Common myeloid progenitor, CD34-positive (primary cell): ENCODE measurements around the gene GARS1.

Experiments used
- CTCF ChIA-PET: fragments of 350-600 bp; sonication (Branson Sonifier 250); formaldehyde crosslinking; loops from one replicate; lab custom pipeline; 2021; ENCODE audit warnings: antibody characterized with exemption; lab: Charles Lee
- POLR2A ChIA-PET: fragments of 350-600 bp; sonication (Branson Sonifier 250); formaldehyde crosslinking; loops from one replicate; lab custom pipeline; 2021; ENCODE audit warnings: antibody characterized with exemption; lab: Charles Lee
- DNase-seq, 3 donors: peaks; one replicate each; pipeline versions ENCODE4 v3.0.0 to v3.0.0-alpha.2; 2013
- H3K27ac ChIP-seq, 2 experiments: 1 replicate in 1 of 2; 2 replicates in 1 of 2; pipeline ENCODE4 v1.7.0; 2013; ENCODE audit warnings: inconsistent platforms in 2 of 2, low read length in 2 of 2, mild to moderate bottlenecking in 2 of 2, low read depth in 1 of 2, moderate library complexity in 1 of 2; ENCODE audit not compliant: severe bottlenecking in 2 of 2, insufficient read depth in 1 of 2, poor library complexity in 1 of 2
- H3K27me3 ChIP-seq, 5 experiments: replicated peaks in 2 of 5; 1 replicate in 3 of 5; 2 replicates in 2 of 5; pipeline versions ENCODE4 v1.6.1 to v1.7.0; 2013; ENCODE audit warnings: low read length in 4 of 5, mild to moderate bottlenecking in 2 of 5, moderate library complexity in 2 of 5, inconsistent platforms in 1 of 5; ENCODE audit not compliant: insufficient read depth in 5 of 5, control insufficient read depth in 4 of 5
- H3K36me3 ChIP-seq, 4 experiments: 1 replicate in 2 of 4; 2 replicates in 2 of 4; pipeline versions ENCODE4 v1.6.1 to v1.7.0; 2013; ENCODE audit warnings: low read length in 3 of 4, control low read depth in 1 of 4, mild to moderate bottlenecking in 1 of 4; ENCODE audit not compliant: control insufficient read depth in 4 of 4, insufficient read depth in 4 of 4
- H3K4me1 ChIP-seq, 4 experiments: 1 replicate in 3 of 4; 2 replicates in 1 of 4; pipeline versions ENCODE4 v1.6.1 to v1.7.1; 2013; ENCODE audit warnings: low read length in 3 of 4, mild to moderate bottlenecking in 3 of 4, control low read depth in 1 of 4, inconsistent platforms in 1 of 4, moderate library complexity in 1 of 4; ENCODE audit not compliant: control insufficient read depth in 4 of 4, insufficient read depth in 4 of 4; ENCODE audit errors: control extremely low read depth in 1 of 4
- H3K4me3 ChIP-seq, 7 experiments: 1 replicate in 4 of 7; 2 replicates in 3 of 7; pipeline versions ENCODE4 v1.5.1 to v1.7.0; 2013; ENCODE audit warnings: mild to moderate bottlenecking in 7 of 7, low read length in 6 of 7, moderate library complexity in 6 of 7, inconsistent platforms in 2 of 7, low read depth in 2 of 7, control low read depth in 1 of 7; ENCODE audit not compliant: insufficient read depth in 4 of 7, control insufficient read depth in 1 of 7; ENCODE audit errors: extremely low read depth in 1 of 7
- H3K9me3 ChIP-seq, 5 experiments: 1 replicate in 4 of 5; 2 replicates in 1 of 5; pipeline versions ENCODE4 v1.6.1 to v1.7.1; 2013; ENCODE audit warnings: low read length in 4 of 5, mild to moderate bottlenecking in 2 of 5, inconsistent platforms in 1 of 5, low read depth in 1 of 5, moderate library complexity in 1 of 5; ENCODE audit not compliant: control insufficient read depth in 4 of 5, insufficient read depth in 2 of 5; ENCODE audit errors: control extremely low read depth in 1 of 5
- WGBS: methylation state at CpG from one replicate; pipeline ENCODE4 v1.1.5; 2013; ENCODE audit not compliant: insufficient coverage; 5-methylcytosine and 5-hydroxymethylcytosine counted together

GARS1 gene

GRCh38 chr7:30646154-30646553, 51.5 kb downstream of the GARS1 start:
- no peak for DNase-seq
- WGBS = 93% methylated on average over 9 of the region's 12 CpGs
- ChIA-PET POLR2A (no interaction called here), CTCF (no interaction called here)
- H3K27me3 ChIP-seq = no peaks in the 10 kb centered on the region
- H3K36me3 ChIP-seq = peaks cover 0 to 18% (median 6%) of the 10 kb centered on the region in 4 experiments
- no peak overlapping the region for H3K27ac ChIP-seq
- no peaks in the 10 kb centered on the region for H3K9me3 ChIP-seq
- H3K4me1 ChIP-seq = no peaks in the 10 kb centered on the region
- H3K4me3 ChIP-seq = no peak overlapping the region

- Histone ChIP-seq H3K36me3 (peaks cover 0 to 17% (median 5%) of the 10 kb centered on the region in 4 experiments), H3K4me1 (no peaks in the 10 kb centered on the region), H3K27ac (no peak overlapping the region), H3K9me3 (no peaks in the 10 kb centered on the region), H3K4me3 (no peak overlapping the region), H3K27me3 (no peaks in the 10 kb centered on the region)
- DNase-seq = no peak
- CTCF ChIA-PET = interaction anchor here (1.3 kb wide), 1 partner anchor 32 kb away, joined by 3 read pairs; no protein-coding TSS in a partner anchor
- POLR2A ChIA-PET = no interaction called here
- WGBS = 100% methylated on average over 8 of the region's 10 CpGs
Measured at GRCh38 chr7:30647589-30648364, 53.1 kb downstream of the GARS1 start.

- no peak for DNase-seq
- Histone ChIP-seq H3K4me3 (no peak overlapping the region), H3K27ac (no peak overlapping the region), H3K9me3 (no peaks in the 10 kb centered on the region), H3K27me3 (no peaks in the 10 kb centered on the region), H3K36me3 (peaks cover 0 to 12% (median 3%) of the 10 kb centered on the region in 4 experiments), H3K4me1 (no peaks in the 10 kb centered on the region)
- WGBS = 98% methylated on average over 12 of the region's 15 CpGs
- CTCF ChIA-PET = no interaction called here
- POLR2A ChIA-PET = no interaction called here
Measured at GRCh38 chr7:30648744-30649540, 54.3 kb downstream of the GARS1 start.

- Histone ChIP-seq H3K27ac (no peak overlapping the region), H3K4me3 (no peak overlapping the region), H3K27me3 (no peaks in the 10 kb centered on the region), H3K4me1 (no peaks in the 10 kb centered on the region), H3K9me3 (no peaks in the 10 kb centered on the region), H3K36me3 (peaks cover 0 to 12% (median 2%) of the 10 kb centered on the region in 4 experiments)
- 98% methylated on average over 13 of the region's 13 CpGs for WGBS
- ChIA-PET CTCF (interaction anchor here (0.8 kb wide), 1 partner anchor 9 kb away, joined by 3 read pairs; no protein-coding TSS in a partner anchor), POLR2A (no interaction called here)
- no peak for DNase-seq
Measured at GRCh38 chr7:30649717-30650420, 55.2 kb downstream of the GARS1 start.

- WGBS = 96% methylated on average over 7 of the region's 7 CpGs
- ChIA-PET POLR2A (no interaction called here), CTCF (interaction anchor here (0.8 kb wide), 1 partner anchor 8 kb away, joined by 3 read pairs; no protein-coding TSS in a partner anchor)
- no peak for DNase-seq
- no peaks in the 10 kb centered on the region for H3K4me1 ChIP-seq
- H3K4me3 ChIP-seq = no peak overlapping the region
- no peak overlapping the region for H3K27ac ChIP-seq
- peaks cover 0 to 7% (median 0%) of the 10 kb centered on the region in 4 experiments for H3K36me3 ChIP-seq
- H3K27me3 ChIP-seq = no peaks in the 10 kb centered on the region
- H3K9me3 ChIP-seq = no peaks in the 10 kb centered on the region
Measured at GRCh38 chr7:30650421-30650808, 55.7 kb downstream of the GARS1 start.

GRCh38 chr7:30652132-30652531, 57.5 kb downstream of the GARS1 start:
- H3K9me3 ChIP-seq = no peaks in the 10 kb centered on the region
- no peak for DNase-seq
- H3K27ac ChIP-seq = no peak overlapping the region
- CTCF ChIA-PET = no interaction called here
- no peaks in the 10 kb centered on the region for H3K36me3 ChIP-seq
- POLR2A ChIA-PET = no interaction called here
- WGBS = 100% methylated on average over 5 of the region's 7 CpGs
- H3K4me1 ChIP-seq = no peaks in the 10 kb centered on the region
- no peaks in the 10 kb centered on the region for H3K27me3 ChIP-seq
- no peak overlapping the region for H3K4me3 ChIP-seq
